GM19239 (cell line): ENCODE data around the gene CLK2.
"Not testable (repeated sequence)": the region's sequence is repeated elsewhere in the genome, so short reads cannot be mapped to it uniquely, and the experiment has no call there.

Source experiments
- DNase-seq: peaks from one replicate; pipeline ENCODE4 v3.0.0; 2011; ENCODE audit warnings: low spot score; ENCODE audit not compliant: insufficient read length
- FAIRE-seq: peaks from 2 replicates; lab custom pipeline; 2011; peaks lifted over from hg19 to GRCh38; lab: Jason Lieb, UNC

The CLK2 gene

DNA sequence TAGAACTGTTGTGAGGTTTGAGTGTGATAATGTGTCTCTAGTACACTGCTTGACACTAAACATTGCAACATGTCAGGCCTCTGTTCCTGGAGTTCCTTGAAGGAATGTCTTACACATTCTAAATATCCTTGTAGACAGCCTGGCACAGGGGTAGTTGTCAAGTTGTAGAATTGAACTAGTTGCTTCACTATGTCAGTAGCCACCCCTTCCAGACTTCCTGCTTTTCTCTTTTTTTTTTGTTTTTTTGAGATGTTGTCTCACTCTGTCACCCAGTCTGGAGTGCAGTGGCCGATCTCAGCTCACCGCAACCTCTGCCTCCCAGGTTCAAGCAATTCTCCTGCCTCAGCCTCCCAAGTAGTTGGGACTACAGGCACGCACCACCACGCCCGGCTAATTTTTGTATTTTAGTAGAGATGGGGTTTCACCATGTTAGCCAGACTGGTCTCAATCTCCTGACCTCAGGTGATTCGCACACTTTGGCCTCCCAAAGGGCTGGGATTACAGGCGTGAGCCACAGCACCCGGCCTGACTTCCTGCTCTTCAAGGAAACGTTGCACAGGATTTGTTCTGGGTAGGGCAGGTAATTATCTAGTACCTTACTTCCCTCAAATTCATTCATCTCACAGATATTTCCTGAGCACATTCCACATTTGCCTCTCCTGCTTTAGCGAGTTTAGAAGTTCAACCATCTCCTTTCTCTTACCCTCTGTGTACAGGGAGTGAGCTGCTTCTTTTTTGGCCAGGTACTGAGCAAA, 52.9 kb downstream of the CLK2 start:
- FAIRE-seq, DNase-seq: not testable (repeated sequence)

DNA sequence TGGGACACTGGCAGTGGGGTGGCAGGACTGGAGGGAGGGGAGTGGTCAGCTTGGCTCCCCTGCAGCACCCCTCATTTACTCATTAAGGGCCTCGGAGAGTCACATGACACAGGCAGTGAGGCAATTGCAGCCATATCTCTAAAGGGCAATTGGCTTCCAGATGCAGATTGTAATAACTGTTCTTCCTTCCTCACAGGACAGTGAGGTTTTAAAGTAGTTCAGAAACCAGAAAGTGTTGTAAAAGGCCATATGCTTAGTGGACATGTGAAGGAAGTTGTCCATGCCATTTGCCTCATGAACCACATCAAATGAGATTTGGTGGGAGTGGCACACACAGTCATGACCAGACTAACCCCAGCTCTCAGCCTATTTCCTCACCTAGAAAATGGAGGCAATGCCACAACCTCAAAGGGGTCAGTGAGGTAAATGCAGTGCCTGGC, 53.7 kb downstream of the CLK2 start:
- DNase-seq (no peak), FAIRE-seq (no peak)

DNA sequence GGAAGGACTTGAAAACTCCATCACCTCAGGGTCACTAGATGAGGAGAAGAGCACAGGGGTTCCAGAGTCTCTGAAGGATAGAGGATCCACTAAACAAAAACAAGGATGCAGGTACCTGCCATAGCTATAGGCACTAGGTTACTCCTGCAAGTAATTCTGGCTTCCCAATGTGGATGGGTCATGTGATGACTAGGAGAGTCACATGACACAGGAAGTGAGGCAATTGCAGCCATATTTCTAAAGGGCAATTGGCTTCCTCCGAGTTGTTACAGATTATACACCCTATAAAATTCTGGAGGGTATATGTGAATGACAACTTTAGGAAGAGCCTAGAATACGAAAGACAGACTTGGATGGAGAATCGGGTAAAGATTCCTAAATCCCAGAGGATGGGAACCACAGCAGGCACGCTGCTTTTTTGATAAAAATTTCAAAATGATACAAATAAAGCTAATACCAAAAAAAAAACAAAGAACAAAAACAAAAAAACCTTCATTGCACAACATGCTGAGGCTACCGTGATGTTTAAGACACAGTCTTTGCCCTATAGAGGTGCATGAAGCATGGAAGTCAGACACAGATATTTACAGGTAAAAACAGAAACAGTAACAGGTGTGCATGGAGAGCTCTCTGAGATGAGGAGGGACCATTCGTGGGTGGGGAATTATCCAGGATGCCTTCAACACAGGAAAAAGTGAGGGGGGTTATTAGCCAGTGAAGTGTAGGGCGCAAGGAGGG, 54.3 kb downstream of the CLK2 start:
- FAIRE-seq (no peak), DNase-seq (peak; percentile 22)

DNA sequence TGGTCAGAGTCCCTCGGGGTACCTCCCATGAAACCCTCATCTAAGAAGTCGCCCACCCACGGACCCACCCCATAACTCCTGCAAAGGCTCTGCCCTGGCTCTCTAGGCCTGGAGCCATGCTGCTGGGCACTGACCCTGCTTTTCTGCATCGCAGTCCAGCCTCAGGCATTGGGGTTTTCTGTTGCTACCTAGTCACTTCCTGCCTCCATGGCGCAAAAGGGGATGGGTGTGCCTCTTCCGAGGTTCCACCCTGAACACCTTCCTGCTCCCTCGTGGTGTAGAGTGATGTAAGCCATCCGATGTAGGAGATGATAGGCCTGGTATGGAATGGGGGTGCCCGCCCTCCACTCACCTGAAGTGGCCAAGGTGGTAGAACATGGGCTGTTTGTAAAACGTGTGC, 58.6 kb downstream of the CLK2 start:
- FAIRE-seq, DNase-seq: not testable (repeated sequence)
